ENCODE results near the gene ZNF423.

DNA sequence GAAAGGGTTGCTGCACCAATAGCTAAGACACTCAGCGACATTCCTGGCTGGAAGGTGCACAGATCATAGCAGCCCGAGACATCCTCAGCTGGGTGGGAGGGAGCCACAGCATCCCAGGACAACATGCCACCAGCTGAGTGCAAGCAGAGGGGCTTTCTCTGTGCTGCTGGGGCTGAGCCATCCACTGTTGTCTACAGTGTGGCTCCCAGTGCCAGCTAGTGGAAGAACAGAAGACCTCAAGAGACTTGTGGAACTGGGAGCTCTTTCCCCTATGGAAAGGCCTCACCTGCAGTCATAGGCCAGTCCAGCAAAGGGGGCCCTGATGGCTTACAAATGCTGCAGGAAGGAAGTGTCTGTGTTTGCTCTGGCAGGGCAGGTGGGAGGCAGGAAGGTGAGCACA is 351.3 kb downstream of the ZNF423 start:
- no peak for TF ChIP-seq POLR2AphosphoS5 (IDR thresholded peaks at IDR 0.05; ENCODE audit: low read depth, low read length)
- TF ChIP-seq POLR2A (IDR thresholded peaks at IDR 0.05; ENCODE audit: low read depth, low read length), result no peak
- no peak for TF ChIP-seq PAX5 (IDR thresholded peaks at IDR 0.05; ENCODE audit: insufficient read depth, low read length, severe bottlenecking)
- no peak for TF ChIP-seq SPI1 (IDR thresholded peaks at IDR 0.05; ENCODE audit: low read depth, low read length)
- no peak for TF ChIP-seq TAF1 (IDR thresholded peaks at IDR 0.05; ENCODE audit: low read depth, low read length)
- no peak for TF ChIP-seq POU2F2 (IDR thresholded peaks at IDR 0.05; ENCODE audit: low read depth, low read length)

Measured in GM12891 (cell line).